Right ventricle myocardium inferior (tissue), 1 donor: ENCODE results near the gene PSMB9. TPM values are rescaled to one million over a fixed set of nuclear protein-coding genes. Genes with fewer than 3 reads are reported as not detected.
"Not testable (repeated sequence)": the region's sequence is repeated elsewhere in the genome, so short reads cannot be mapped to it uniquely, and the experiment has no call there.

Experiments
- ATAC-seq: fragments of 200-7000 bp; cut with Tn5 transposase; one replicate; pipeline ENCODE4 v1.9.1; 2020; ENCODE audit warnings: mild to moderate bottlenecking, moderate library complexity
- DNase-seq: peaks from one replicate; pipeline ENCODE4 v3.0.0; 2021; ENCODE audit errors: missing footprints
- intact Hi-C: fragments of 100-400 bp; cut with DNase I; formaldehyde crosslinking; loops from one replicate; pipeline ENCODE4 v1.11.0; 2022
- long read RNA-seq: library from polyadenylated mRNA; unstranded; transcript quantifications from one replicate; pipeline ENCODE4 v2.0.0, GENCODE V29; 2021
- total RNA-seq: library from RNA; stranded (reverse); fragmentation: NEBNext Ultra II Directional; extraction: Animal tissue kit (Norgen Biotek cat#: 25700); gene quantifications from one replicate; pipeline ENCODE4 v1.2.1, GENCODE V29; 2021
- donor health status: DM: no; HTN: yes; CAD: no; lungs with severe emphysema.

The PSMB9 gene
- total RNA-seq, result 13.4 TPM
- long read RNA-seq, transcript PSMB9-207 (6 exons, 782 nt), result major isoform, 8 of 15 reads
- long read RNA-seq, partial matches to known transcripts, result 6 of 15 reads
- long read RNA-seq, other reads (novel, unspliced or antisense), result 1 of 15 reads

DNA sequence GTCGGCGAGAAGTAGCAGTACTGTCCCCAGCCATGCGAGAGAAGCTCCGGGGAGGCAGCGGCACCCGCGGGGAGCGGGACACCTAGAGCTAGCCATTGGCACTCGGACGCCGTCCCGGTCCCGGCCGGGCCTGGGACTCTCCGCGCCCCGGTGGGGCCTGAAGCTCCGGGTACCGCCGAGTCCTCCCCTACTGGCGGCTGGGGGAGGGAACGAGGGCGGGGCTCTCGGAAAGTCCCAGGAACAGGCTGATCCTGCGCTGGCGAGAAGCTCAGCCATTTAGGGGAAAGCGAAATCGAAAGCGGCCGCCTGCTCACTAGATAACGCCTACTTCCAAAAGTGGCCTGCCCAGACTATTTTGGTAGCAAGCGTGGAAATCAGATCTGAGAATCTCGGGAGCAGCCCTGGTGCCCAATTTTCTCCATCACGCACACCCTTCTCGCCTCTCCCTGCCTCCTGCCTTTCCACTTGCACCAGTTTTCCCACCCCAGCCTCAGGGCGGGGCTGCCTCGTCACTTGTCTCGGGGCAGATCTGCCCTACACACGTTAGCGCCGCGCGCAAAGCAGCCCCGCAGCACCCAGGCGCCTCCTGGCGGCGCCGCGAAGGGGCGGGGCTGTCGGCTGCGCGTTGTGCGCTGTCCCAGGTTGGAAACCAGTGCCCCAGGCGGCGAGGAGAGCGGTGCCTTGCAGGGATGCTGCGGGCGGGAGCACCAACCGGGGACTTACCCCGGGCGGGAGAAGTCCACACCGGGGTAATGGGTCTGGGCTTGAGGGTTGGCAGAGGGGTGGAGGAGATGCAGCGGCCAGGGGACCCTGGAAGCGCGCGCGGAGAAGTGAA is at the start of gene PSMB9, which contains the start of gene TAP1:
Gene PSMB9 (plus strand): TSS at position 652 of the 835 bp plus-strand sequence. CDS start 38 bp downstream, at position 690.
Gene TAP1 (minus strand): TSS at position 164 of the 835 bp plus-strand sequence. CDS start 68 bp downstream, at position 96.
- ATAC-seq (peak; percentile 97), DNase-seq (peak; percentile 98)
- intact Hi-C loops, result loop anchor here (1.0 kb wide), 1 partner anchor 15 kb away; the partner anchor contains the start of gene TAP2

DNA sequence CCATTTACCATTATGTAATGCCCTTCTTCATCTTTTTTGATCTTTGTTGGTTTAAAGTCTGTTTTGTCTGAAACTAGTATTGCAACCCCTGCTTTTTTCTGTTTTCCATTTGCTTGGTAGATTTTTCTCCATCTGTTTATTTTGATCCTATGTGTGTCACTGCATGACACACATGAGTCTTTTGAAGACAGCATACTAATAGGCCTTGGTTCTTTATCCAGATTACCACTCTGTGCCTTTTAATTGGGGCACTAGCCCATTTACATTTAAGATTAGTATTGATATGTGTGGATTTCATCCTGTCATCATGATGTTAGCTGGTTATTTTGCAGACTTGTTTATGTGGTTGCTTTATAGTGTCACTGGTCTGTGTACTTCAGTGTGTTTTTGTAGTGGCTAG is 48.6 kb upstream of the PSMB9 start:
- ATAC-seq, DNase-seq, intact Hi-C loops: not testable (repeated sequence)

DNA sequence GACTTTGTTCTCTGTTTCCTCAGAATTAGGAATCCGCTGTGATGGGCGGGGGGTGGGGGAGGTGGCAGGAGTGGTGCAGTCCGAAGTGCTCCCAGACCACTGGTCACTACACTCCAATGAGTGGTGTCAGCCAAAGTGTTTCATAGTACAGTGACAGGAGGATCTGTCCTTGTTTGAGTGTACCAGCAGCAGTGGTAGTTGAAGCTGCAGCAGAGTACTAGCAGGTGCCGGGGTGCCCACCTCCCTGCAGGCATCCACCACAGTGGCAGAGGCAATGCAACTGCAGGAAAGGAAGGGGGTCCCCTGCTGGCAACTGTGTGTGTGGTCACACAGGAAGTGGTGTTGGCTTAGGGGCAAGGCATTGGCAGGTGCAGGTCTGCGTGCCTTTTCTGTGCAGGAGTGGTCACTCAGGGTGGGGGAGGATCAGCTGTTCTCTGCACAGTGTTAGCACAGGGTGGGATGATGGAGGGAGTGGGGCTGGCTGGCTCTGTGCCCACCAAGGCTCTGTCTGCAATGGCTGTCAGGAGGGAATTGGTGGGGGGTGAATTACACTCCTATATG is 46.9 kb upstream of the PSMB9 start:
- no peak for ATAC-seq
- no peak for DNase-seq
- intact Hi-C loops, result no loop called here

DNA sequence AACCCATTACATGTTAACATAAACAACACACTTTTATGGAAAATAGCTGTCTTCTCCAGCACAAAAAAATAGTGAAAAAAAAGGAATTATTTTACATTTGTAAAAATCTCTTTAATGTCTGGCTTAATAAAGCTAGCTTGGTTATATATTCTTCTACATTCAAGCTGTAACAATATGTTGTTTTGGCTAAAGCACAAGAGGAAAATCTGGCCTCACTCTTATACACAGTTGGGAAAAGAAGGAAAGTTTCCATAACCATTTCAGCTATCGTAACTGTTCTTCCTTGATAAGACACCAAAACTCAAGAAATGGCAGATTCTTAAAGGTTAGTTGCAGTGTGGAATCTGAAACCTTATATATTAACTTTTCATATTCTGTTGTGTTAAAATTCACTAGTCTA is 44.8 kb upstream of the PSMB9 start:
- DNase-seq (no peak), ATAC-seq (no peak)
- intact Hi-C loops, result no loop called here

DNA sequence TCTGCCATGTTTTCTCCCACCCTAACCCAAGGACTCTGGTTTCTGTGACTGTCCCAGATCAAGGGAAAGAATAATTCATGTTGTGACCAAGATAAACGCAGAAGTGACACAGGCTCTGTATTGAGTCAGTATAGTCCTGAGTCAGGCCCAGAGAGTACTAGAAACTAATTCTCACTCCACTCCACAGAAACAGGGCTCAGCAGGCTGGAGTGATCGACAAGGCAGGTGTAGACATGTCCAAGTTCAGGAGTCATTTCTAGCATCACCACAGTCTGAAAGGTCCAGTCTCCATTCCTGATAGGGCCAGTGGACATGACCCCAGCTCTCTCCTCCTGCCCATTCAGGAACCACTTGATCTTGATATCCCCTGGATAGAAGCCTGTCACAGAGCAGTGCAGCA is 39.8 kb upstream of the PSMB9 start:
- intact Hi-C loops, result no loop called here
- no peak for ATAC-seq
- no peak for DNase-seq

DNA sequence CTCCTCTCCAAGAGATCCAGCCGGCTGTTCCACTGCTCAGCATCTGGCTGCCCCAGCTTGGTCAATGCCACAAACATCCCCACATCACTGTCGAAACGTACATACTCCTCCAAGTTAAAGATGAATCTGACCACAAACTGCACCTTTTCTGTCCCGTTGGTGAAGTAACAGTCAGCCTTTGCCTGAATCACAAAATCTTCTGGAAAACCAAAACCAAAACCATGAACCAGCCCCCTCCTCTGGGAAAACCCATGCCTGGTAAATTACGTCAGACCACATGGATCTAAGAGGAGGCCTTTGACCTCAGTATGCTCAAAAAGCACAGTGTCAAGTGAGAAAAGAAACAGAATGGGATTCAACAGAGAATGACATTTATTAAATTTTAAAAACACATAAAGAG is 38.9 kb upstream of the PSMB9 start:
- intact Hi-C loops, result no loop called here
- ATAC-seq (peak; percentile 39), DNase-seq (no peak)

DNA sequence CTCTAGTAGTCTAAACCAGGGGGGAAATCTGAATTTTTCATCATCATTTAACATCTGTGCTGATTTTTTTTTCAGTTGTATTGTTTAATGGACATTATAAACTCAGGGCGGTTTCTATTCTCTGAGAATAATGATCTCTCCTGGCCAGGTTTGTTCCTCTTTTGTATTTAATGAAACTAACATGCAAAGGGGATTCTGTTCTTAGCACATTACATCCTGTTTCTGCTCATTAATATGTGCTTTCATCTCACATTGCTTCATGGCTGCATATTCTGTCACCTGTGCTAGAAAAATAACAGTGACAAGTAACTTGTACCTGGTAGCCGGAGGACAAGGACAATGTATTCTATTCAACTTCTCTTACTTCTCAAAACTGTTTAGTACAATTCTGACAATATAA is 38.0 kb upstream of the PSMB9 start:
- intact Hi-C loops, result no loop called here
- no peak for DNase-seq
- ATAC-seq, result no peak

DNA sequence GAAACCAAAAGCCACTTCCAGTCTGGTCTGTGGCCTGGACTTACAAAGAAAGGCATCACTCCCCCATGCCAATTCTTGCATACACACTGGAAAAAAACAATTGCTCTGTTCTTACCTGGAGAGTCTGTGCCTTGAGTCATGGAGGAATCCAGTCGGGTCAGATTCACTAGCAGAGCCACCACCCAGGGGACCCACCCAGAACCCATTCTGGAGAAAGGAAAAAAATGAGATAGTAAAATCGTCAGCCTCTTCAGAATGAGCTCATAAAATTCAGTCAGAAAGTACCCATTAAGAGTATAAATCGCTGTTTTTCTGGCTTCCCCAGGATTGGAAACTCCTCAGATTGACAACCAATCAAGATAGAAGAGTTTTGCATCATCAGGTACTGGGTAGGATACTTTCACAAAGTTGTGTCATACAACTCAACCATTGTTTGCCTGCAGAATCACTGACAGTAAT is 37.2 kb upstream of the PSMB9 start, which contains the start of gene HLA-DOB:
Gene HLA-DOB (minus strand): TSS at position 257 of the 459 bp plus-strand sequence. CDS start 51 bp downstream, at position 206.
- ATAC-seq, result no peak
- DNase-seq, result no peak
- intact Hi-C loops, result no loop called here

DNA sequence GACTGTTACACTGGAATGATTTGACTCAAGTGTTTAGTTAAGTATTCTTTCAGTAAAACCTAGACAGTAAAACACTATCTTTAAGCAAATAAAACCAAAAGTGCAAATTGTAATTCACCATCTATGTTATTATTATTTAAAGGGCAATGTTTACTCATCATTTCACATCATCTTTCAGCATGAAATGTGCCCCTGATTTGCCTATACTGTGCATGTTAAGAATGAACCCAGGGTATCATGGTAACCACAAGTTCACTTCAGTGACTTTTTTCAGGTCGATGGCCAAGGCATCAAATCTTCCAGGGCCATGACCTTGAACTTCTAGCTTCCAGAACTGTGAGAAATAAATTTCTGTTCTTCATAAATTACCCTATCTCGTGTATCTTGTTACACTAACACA is 35.1 kb upstream of the PSMB9 start:
- DNase-seq, result no peak
- no peak for ATAC-seq

DNA sequence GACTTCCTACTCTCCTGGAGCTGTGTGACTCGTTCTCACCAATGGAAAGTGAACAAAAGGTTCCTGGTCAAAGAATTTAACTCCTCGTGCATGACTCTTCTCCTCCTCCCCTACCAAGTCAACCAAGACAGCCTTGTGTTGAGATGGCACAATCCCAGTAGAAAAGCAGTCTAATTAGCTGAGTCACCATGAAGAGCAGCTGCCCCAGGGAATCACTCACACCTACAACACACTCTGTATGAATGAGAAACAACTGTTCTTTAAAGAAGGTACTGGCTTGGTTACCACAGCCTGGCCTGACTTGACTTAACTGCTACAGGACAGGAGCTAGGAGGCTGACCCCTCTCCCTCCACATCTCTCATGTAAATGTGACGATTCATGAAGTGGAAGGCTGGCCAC is 34.3 kb upstream of the PSMB9 start:
- no peak for ATAC-seq
- DNase-seq, result no peak
- intact Hi-C loops, result no loop called here

More for the DNA sequence above, 35.1 kb upstream of the PSMB9 start:
- intact Hi-C loops, result no loop called here

DNA sequence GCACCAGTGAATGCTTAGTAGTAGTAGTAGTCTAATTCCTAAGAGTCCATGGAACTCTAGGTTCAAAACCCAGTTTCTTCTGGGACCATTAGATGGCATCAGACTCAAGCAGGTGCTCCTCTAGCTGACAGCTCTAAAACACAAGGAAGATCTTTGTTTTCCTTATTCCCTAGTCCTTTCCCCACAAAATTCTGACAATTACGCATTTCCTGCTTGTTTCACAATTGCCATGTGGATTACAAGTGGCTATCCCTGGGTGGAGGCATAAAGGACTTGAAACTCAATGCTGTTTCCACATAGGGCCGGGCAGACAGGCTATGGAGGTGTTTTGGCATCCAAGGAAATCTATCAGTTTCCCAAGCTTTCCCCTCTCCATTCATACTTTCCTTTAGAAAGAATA is 28.0 kb upstream of the PSMB9 start:
- DNase-seq (no peak), ATAC-seq (peak; percentile 85)
- intact Hi-C loops, result loop anchor here (2.0 kb wide), 1 partner anchor 39 kb away; no protein-coding TSS in a partner anchor

DNA sequence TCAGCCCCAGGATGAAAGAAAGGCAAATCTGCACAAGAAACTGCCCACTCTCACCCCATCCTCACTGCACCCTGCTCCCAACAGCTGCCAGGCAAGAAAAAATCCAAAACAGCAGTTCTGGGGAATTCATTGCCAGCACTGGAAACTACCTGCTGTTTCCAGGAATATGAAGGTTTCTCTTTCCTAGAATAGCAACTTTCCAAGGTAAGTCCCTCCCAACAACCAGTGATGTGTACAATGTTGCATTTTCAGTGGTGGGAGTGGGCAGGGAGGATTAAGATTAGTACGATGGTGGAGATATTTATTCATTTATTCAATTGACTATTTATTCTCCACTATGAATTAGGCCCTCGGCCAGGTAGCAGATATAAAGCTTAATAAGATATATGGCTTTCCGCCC is 27.0 kb upstream of the PSMB9 start:
- DNase-seq, result no peak
- ATAC-seq, result no peak
- intact Hi-C loops, result loop anchor here (2.0 kb wide), 1 partner anchor 38 kb away; no protein-coding TSS in a partner anchor

DNA sequence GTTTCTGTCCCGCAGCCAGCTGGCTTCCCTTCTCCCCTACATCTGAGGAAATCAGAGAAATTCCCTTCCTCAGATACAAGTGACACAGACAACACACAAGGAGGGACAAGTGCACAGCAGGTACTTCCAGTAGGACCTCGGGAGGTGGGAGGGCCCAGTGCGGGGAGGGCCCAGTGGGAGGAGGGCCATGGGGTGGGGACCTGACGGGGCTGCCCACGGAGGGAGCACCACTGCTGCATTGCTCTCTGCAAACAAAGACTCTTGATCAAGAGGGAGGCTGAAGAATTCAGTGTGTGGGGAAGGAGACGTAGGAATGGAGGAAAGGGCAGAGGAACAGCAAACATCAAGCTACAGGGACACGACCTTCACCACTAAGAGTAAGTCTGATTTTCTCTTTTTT is 24.5 kb upstream of the PSMB9 start:
- no peak for ATAC-seq
- intact Hi-C loops, result no loop called here
- DNase-seq, result no peak

DNA sequence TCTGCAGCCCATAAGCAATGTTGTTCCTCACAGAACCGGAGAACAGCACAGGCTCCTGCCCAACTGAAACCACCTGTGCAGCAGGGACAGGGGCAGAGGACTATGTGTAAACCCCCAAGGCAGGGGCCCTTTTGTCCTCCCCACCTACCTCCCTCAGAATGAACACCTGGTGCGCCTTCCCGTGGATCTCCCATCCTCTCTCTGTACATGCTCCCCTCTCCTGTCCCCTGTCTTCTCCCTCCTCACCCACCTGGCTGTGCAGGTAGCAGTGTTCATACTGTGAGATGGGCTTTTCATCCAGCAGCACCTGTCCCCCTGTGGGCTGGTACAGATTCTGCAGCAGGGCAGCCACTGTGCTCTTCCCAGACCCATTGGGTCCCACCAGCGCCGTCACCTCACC is 24.0 kb upstream of the PSMB9 start:
- ATAC-seq, result no peak
- DNase-seq, result no peak
- intact Hi-C loops, result no loop called here

DNA sequence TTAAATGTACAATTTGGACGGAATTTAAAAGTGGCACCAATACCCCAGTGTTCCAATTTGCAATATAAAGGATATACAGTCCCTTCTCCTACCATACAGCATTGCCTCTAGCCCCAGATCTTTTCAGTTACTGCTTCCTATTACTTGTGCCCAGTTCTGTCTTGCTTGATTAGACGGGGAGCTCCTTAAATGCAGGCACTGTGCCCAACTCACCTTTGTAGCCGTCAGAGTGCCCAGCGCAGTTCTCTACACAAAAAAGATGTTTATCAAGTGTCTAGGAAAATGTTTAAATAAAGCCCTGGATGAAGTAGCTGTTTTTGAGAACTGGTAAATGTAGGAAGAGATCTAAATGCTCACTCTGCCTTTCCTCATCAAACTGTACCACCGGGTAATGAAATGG is 23.1 kb upstream of the PSMB9 start:
- ATAC-seq (no peak), DNase-seq (no peak)
- intact Hi-C loops, result no loop called here

DNA sequence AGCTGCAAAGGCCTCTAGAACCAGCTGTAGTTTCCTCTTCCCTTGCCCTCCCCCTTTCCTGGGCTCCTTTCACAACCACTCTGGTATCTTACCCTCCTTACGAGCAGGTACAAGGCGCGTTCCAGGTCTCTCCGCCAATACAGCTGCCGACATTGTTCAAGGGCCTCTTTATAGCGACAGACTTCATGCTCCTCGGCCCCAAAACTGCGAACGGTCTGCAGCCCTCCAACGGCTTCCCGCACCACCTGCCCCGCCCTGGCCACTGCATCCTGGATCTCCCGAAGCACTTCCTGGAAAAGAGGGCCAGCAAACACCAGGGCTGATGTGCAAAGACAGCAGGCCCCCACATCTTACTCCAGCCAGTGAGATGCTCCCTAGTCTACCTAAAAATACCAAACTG is 21.5 kb upstream of the PSMB9 start:
- ATAC-seq (no peak), DNase-seq (no peak)
- intact Hi-C loops, result no loop called here

DNA sequence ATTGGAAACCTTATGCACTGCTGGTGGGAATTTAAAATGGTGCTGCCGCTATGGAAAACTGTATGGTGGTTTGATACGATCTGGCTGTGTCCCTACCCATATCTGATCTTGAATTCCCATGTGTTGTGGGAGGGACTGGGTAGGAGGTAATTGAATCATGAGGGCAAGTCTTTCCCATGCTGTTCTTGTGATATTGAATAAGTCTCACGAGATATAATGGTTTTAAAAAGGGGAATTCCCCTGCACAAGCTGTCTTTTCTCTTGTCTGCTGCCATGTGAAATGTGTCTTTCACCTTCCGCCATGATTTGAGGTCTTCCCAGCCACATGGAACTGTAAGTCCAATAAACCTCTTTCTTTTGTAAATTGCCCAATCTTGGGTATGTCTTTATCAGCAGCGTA is 20.3 kb upstream of the PSMB9 start:
- no peak for ATAC-seq

DNA sequence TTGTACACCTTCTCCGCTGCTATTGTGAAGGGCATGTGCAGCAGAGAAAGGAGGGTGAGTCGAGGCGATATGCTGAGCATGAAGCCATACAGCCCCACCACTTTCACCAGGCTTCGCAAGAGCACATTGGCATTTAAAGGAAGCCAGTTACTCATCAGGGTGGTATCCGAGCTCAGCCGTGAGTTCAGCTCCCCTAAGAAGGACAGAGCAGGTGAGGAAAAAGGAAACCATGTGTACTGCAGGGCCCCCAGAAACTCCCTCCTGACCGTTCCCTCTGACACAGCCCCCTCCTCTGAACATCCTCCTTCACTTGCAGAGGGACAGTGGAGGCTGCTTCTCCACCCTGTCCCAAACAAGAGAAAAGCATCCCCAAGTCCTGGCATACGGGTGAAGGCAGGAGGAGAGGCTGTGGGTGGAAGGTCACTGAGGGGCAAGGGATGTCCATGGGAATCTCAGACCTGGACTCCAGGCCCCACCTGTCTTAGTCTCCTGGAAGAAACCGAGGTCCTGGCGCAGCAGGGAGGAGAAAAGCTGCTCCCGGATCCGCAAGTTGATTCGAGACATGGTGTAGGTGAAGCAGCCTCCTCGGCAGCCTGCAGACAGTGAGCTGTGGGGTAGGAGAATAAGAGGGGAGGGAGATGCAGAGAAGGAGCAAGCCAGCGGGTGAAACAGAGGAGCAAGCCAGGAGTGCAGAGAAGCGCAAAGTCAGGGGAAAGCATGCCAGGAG is 18.7 kb upstream of the PSMB9 start:
- no peak for ATAC-seq
- no peak for DNase-seq
- intact Hi-C loops, result loop anchor here (5.0 kb wide), 1 partner anchor 137 kb away; no protein-coding TSS in a partner anchor

More for the DNA sequence above, 20.3 kb upstream of the PSMB9 start:
- no peak for DNase-seq
- intact Hi-C loops, result no loop called here

DNA sequence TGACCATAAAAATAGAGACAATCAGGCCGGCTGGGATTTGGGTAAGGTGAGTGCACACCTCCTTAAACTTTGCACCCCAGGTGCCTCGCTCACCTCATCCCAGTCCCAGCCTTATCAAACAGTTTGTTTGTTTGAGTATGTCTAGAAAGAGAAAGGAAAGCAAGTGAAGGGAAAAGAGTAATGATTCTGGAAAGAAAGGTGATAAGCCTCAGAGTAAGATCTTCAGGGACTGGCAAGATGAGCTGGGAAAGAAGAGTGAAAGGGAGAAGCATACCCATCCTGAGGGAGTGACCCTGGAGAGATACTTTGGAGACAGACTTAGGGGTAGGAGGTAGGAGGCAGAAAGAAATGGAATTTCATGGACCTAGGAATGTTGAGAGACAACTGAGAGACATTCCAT is 17.1 kb upstream of the PSMB9 start:
- ATAC-seq (no peak), DNase-seq (no peak)
- intact Hi-C loops, result loop anchor here (5.0 kb wide), 1 partner anchor 135 kb away; no protein-coding TSS in a partner anchor
